ENCODE measurements around the gene CHRNE.
"Not testable (repeated sequence)": the region's sequence is repeated elsewhere in the genome, so short reads cannot be mapped to it uniquely, and the experiment has no call there.

CHRNE gene

DNA sequence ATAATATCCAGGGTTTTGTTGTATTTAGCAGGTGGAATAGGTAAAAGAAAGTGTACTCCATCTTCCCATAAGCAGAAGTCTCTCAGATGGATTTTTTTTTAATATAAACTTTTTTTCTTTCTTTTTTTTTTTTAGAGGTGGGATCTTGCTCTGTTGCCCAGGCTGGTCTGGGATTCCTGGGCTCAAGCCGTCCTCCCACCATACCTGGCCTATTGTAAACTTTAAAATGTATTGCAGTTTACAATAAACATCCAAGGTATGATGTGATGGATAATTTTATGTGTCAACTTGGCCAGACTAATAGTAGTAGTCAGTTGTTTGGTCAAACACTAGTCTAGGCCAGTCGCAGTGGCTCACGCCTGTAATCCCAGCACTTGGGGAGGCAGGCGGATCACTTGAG, 18.4 kb upstream of the CHRNE start:
- no peak for TF ChIP-seq Cebpa-rat (IDR thresholded peaks at IDR 0.05)

GRCh38 chr17:4920351-4921048, 17.6 kb upstream of the CHRNE start:
- H3K27me3 ChIP-seq, result no peaks in the 10 kb centered on the region
- peaks cover 0 to 27% (median 12%) of the 10 kb centered on the region in 10 experiments; a peak in 14 of 20 replicates for H3K4me1 ChIP-seq
- no peaks in the 10 kb centered on the region for H3K9me3 ChIP-seq (replicated peaks in 1 of 11)
- H3K4me2 ChIP-seq, result peak overlapping the region in 9 of 11 experiments; percentile 12 to 66 (median 48); a peak in 14 of 22 replicates
- peak overlapping the region in 5 of 11 experiments; percentile 19 to 57 (median 31); a peak in 8 of 22 replicates for H3K27ac ChIP-seq
- H3K4me3 ChIP-seq, result no peak overlapping the region
- H3K9ac ChIP-seq, result peak overlapping the region in 1 of 11 experiments; percentile 7; a peak in 2 of 22 replicates
- no peaks in the 10 kb centered on the region for H3K36me3 ChIP-seq
- peak in 6 of 11 experiments; percentile 20 to 67 (median 49); a peak in 7 of 22 replicates for TF ChIP-seq Cebpa-rat (IDR thresholded peaks at IDR 0.05)
- H4K20me1 ChIP-seq, result no peaks in the 10 kb centered on the region

More for the DNA sequence above, 18.4 kb upstream of the CHRNE start:
- H3K27ac ChIP-seq, result no peak overlapping the region
- H3K9me3 ChIP-seq (replicated peaks in 1 of 11), result no peaks in the 10 kb centered on the region
- H3K4me1 ChIP-seq, result peaks cover 0 to 29% (median 12%) of the 10 kb centered on the region in 10 experiments; a peak in 14 of 20 replicates
- H3K27me3 ChIP-seq, result no peaks in the 10 kb centered on the region
- no peak overlapping the region for H3K4me3 ChIP-seq
- H3K36me3 ChIP-seq, result no peaks in the 10 kb centered on the region
- peak overlapping the region in 3 of 11 experiments; percentile 48 to 66 (median 60); a peak in 3 of 22 replicates for H3K4me2 ChIP-seq
- H4K20me1 ChIP-seq, result no peaks in the 10 kb centered on the region
- H3K9ac ChIP-seq, result no peak overlapping the region

DNA sequence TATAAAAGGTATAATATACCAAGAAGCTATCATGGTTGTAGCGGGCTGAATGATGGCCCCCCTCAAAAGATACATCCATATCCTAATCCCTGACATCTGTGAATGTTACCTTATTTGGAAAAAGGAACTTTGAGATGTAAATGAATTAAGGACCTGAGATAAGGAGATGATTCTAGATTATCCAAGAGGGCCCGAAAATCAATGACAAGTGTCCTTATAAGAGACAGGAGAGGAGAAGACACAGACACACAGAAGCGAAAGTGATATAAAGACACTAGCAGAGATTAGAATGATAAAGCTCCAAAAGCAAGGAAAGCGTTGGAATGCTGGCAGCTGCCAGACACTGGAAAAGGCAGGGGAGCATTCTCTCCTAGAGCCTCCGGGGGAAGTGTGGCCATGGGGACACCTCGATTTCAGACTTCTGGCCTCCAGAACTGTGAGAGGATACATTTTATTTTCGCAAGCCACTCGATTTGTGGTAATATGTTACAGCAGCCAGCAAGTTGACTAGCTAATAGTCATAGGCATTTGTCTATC, 16.7 kb upstream of the CHRNE start:
- Histone ChIP-seq H4K20me1 (no peaks in the 10 kb centered on the region), H3K9me3 (replicated peaks in 1 of 11) (no peaks in the 10 kb centered on the region), H3K36me3 (no peaks in the 10 kb centered on the region), H3K27me3 (no peaks in the 10 kb centered on the region), H3K4me2 (peak overlapping the region in 5 of 11 experiments; percentile 18 to 66 (median 56); a peak in 6 of 22 replicates), H3K27ac (peak overlapping the region in 4 of 11 experiments; percentile 8 to 38 (median 19); a peak in 8 of 22 replicates), H3K9ac (peak overlapping the region in 1 of 11 experiments; percentile 7; a peak in 1 of 22 replicates), H3K4me3 (no peak overlapping the region), H3K4me1 (peaks cover 0 to 27% (median 12%) of the 10 kb centered on the region in 10 experiments; a peak in 14 of 20 replicates)
- no peak for TF ChIP-seq Cebpa-rat (IDR thresholded peaks at IDR 0.05)

- H3K36me3 ChIP-seq; H3K9me3 ChIP-seq (replicated peaks in 1 of 11); H4K20me1 ChIP-seq; H3K27me3 ChIP-seq; H3K9ac ChIP-seq; H3K4me3 ChIP-seq; H3K4me2 ChIP-seq; H3K27ac ChIP-seq: not testable (repeated sequence)
- peaks cover 6 to 13% (median 9%) of the 10 kb centered on the region in 10 experiments for H3K4me1 ChIP-seq
These were observed 11.7 kb upstream of the CHRNE start for GRCh38 chr17:4914551-4914950.

- H3K9me3 ChIP-seq (replicated peaks in 1 of 11), result no peaks in the 10 kb centered on the region
- no peaks in the 10 kb centered on the region for H3K27me3 ChIP-seq
- no peak for TF ChIP-seq Cebpa-rat (IDR thresholded peaks at IDR 0.05)
- H3K4me2 ChIP-seq, result no peak overlapping the region
- H3K27ac ChIP-seq, result no peak overlapping the region
- H3K4me3 ChIP-seq, result no peak overlapping the region
- peaks cover 8 to 18% (median 13%) of the 10 kb centered on the region in 10 experiments for H3K4me1 ChIP-seq
- H4K20me1 ChIP-seq, result no peaks in the 10 kb centered on the region
- no peak overlapping the region for H3K9ac ChIP-seq
- no peaks in the 10 kb centered on the region for H3K36me3 ChIP-seq
These were observed 11.1 kb upstream of the CHRNE start for GRCh38 chr17:4913994-4914393.

- peak overlapping the region; percentile 21 to 66 (median 49); a peak in 20 of 22 replicates for H3K9ac ChIP-seq
- peak overlapping the region in 10 of 11 experiments; percentile 49 to 71 (median 65); a peak in 20 of 22 replicates for H3K27ac ChIP-seq
- H3K4me3 ChIP-seq, result no peak overlapping the region
- H3K9me3 ChIP-seq (replicated peaks in 1 of 11), result no peaks in the 10 kb centered on the region
- H3K4me2 ChIP-seq, result peak overlapping the region; percentile 52 to 78 (median 71)
- H3K36me3 ChIP-seq, result no peaks in the 10 kb centered on the region
- no peak for TF ChIP-seq Cebpa-rat (IDR thresholded peaks at IDR 0.05)
- no peaks in the 10 kb centered on the region for H4K20me1 ChIP-seq
- peaks cover 18 to 31% (median 24%) of the 10 kb centered on the region in 10 experiments for H3K4me1 ChIP-seq
- no peaks in the 10 kb centered on the region for H3K27me3 ChIP-seq
These were observed 6.0 kb upstream of the CHRNE start for GRCh38 chr17:4908711-4909496.

GRCh38 chr17:4908301-4908700, 5.4 kb upstream of the CHRNE start:
- Histone ChIP-seq H3K4me2 (peak overlapping the region; percentile 52 to 78 (median 71)), H3K9me3 (replicated peaks in 1 of 11) (no peaks in the 10 kb centered on the region), H4K20me1 (no peaks in the 10 kb centered on the region; a peak in 1 of 22 replicates), H3K27ac (peak overlapping the region in 10 of 11 experiments; percentile 49 to 71 (median 65); a peak in 19 of 22 replicates), H3K36me3 (no peaks in the 10 kb centered on the region), H3K4me1 (peaks cover 21 to 35% (median 28%) of the 10 kb centered on the region in 10 experiments), H3K4me3 (no peak overlapping the region), H3K27me3 (no peaks in the 10 kb centered on the region), H3K9ac (peak overlapping the region; percentile 1 to 66 (median 49); a peak in 18 of 22 replicates)
- TF ChIP-seq Cebpa-rat (IDR thresholded peaks at IDR 0.05), result no peak

DNA sequence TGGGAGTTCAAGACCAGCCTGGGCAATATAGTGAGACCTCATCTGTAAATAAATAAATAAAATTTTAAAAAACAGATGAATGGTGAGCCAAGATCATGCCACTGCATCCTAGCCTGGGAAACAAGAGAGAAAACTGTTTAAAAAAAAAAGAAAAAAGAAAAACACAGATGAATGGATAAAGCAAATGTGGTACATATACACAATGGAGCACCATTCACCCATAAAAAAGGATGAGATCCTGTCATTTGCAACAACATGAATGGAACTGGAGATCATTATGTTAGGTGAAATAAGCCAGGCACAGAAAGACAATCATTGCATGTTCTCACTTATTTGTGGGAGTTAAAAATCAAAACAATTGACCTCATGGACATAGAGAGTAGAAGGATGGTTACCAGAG, 3.7 kb upstream of the CHRNE start:
- not testable (repeated sequence) for H3K36me3 ChIP-seq; H4K20me1 ChIP-seq; H3K9me3 ChIP-seq (replicated peaks in 1 of 11); H3K4me3 ChIP-seq; H3K27me3 ChIP-seq; H3K9ac ChIP-seq; H3K27ac ChIP-seq; H3K4me2 ChIP-seq
- H3K4me1 ChIP-seq, result peaks cover 34 to 44% (median 38%) of the 10 kb centered on the region in 10 experiments

DNA sequence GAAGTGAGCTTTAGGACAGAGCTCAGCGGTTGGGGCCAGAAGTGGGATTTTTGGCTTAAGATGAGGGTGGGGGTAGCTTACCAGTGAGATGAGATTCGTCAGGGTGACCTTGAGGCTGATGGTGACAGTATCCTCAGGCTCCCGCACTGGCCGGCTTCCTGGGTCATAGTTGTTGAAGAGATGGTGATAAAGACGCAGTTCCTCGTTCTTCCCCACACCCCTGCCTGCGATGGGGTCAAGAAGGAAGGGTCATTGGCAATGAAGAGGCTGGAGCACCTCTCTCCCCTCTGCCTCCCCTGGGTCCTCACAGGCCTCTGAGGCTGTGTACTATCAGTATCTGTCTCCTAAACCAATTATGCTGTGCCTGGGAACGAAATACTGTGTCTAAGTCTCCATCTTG, 358 bp downstream of the CHRNE start:
- peaks cover 0 to 12% (median 0%) of the 10 kb centered on the region in 11 experiments; a peak in 6 of 22 replicates for H4K20me1 ChIP-seq
- H3K27ac ChIP-seq, result peak overlapping the region in 4 of 11 experiments; percentile 3 to 44 (median 17); a peak in 6 of 22 replicates
- H3K36me3 ChIP-seq, result peaks cover 0 to 8% (median under 1%) of the 10 kb centered on the region in 11 experiments; a peak in 8 of 22 replicates
- H3K4me3 ChIP-seq, result no peak overlapping the region
- no peaks in the 10 kb centered on the region for H3K9me3 ChIP-seq (replicated peaks in 1 of 11)
- peaks cover 42 to 56% (median 51%) of the 10 kb centered on the region in 10 experiments for H3K4me1 ChIP-seq
- no peak for TF ChIP-seq Cebpa-rat (IDR thresholded peaks at IDR 0.05)
- H3K27me3 ChIP-seq, result peaks cover 26 to 38% (median 34%) of the 10 kb centered on the region in 11 experiments
- H3K9ac ChIP-seq, result peak overlapping the region in 8 of 11 experiments; percentile 3 to 49 (median 29); a peak in 7 of 22 replicates
- peak overlapping the region; percentile 57 to 89 (median 71) for H3K4me2 ChIP-seq

Data from BLaER1 treated with 17β-estradiol and CSF1 and Interleukin-3, amounts not matched to agents 10 nM and 100 nM (cell line).